Hematopoietic multipotent progenitor cell (in vitro differentiated cells): ENCODE measurements around the gene CNOT8. TPM values are rescaled to one million over a fixed set of nuclear protein-coding genes. Genes with fewer than 3 reads are reported as not detected.
"Not testable (repeated sequence)": the region's sequence is repeated elsewhere in the genome, so short reads cannot be mapped to it uniquely, and the experiment has no call there.

Experiments used
- DNase-seq, 3 donors: peaks; one replicate each; pipeline ENCODE4 v3.0.0-alpha.2; 2011 to 2015; ENCODE audit warnings: low read depth in 2 of 3, low spot score in 2 of 3
- total RNA-seq: library from RNA; depleted of rRNA; stranded (reverse); fragments of >200 nt; gene quantifications from one replicate; pipeline ENCODE4 v1.2.3, GENCODE V29; 2012

Gene CNOT8
- total RNA-seq, 1 donor: 71.4 TPM

DNA sequence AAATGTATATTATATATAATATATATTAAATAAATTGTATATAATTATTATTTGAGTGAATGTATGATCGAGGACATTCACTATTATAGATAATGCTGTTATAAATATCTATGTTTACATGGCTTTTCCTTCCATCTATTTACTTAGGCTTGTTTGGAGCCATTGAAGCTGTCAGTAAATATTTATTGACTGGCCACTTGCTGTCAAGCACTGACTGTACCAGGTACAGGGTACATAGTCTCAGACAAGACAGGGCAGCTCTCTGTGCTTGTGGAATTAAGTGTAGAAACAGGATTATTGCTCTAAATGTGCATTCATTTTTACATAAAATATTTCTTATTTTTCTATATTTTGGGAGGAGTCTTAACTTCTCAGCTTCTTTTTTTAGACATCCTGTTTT, 24.4 kb upstream of the CNOT8 start:
- DNase-seq: no peak

DNA sequence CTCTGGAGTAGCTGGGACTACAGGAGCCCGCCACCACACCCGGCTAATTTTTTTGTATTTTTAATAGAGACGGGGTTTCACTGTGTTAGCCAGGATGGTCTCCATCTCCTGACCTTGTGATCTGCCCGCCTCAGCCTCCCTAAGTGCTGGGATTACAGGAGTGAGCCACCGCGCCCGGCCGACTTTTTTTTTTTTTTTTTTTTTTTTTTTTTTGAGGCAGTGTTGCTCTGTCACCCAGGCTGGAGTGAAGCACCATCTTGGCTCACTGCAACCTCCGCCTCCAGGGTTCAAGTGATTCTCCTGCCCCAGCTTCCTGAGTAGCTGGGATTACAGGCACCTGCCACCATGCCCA, 22.8 kb upstream of the CNOT8 start:
- DNase-seq: not testable (repeated sequence)

DNA sequence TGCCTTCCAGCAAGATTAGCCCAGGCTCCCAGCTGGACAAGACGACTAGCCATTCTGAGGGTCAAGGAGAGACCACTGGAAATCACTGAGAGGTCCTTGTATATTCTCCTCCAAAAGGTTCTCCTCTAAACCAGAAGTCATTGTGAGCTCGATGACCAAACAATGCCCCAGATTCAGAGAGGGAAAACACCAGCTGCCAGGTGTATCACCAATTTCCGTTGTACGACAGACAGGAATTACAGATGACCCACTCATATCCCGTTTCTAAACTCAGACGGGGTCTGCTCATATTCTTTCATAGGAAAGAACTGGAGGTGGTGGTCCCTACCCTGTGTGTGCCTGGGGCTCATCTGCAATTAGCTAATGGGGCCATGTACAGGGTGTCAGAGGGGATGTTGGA, 22.2 kb upstream of the CNOT8 start:
- no peak for DNase-seq

DNA sequence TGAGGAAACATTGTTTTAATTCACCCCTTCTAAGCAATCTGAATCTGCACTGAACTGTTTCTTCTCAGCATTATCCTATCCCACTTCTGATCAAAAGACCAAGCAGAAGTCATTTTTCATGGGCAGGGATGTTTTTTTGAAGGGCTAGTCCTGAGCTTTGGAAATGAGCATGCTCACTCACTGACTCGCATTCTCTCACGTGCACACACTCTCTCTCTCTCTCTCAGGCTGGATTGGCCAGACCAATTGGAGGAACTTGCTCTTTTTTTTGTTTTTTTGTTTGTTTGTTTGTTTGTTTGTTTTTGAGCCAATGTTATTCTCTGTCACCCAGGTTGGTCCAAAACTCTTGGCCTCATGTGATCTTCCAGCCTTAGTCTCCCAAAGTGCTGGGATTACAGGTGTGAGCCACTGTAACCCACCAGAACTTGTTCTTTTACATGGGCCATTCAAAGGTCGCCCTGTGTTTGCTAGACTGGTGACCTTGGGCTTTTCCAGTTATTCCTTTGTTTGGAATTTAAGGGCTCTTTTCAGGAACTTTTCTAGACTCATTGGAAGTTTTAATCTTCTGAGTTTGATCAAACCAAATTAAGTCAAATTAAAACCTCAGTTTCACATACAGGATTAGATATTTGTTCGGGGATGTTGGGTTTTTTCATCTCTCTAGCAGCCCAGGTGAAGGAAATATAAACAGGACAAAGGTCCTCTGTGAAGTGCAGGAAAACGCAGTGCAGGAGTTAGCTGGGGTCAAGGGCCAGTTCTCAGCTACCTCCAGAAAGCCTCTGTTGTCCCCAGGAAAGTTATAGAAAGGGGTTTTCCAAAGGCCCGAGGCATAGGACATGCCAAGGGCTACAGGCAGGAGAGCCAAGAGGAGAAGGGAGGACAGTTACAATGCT, 21.2 kb upstream of the CNOT8 start:
- no peak for DNase-seq

DNA sequence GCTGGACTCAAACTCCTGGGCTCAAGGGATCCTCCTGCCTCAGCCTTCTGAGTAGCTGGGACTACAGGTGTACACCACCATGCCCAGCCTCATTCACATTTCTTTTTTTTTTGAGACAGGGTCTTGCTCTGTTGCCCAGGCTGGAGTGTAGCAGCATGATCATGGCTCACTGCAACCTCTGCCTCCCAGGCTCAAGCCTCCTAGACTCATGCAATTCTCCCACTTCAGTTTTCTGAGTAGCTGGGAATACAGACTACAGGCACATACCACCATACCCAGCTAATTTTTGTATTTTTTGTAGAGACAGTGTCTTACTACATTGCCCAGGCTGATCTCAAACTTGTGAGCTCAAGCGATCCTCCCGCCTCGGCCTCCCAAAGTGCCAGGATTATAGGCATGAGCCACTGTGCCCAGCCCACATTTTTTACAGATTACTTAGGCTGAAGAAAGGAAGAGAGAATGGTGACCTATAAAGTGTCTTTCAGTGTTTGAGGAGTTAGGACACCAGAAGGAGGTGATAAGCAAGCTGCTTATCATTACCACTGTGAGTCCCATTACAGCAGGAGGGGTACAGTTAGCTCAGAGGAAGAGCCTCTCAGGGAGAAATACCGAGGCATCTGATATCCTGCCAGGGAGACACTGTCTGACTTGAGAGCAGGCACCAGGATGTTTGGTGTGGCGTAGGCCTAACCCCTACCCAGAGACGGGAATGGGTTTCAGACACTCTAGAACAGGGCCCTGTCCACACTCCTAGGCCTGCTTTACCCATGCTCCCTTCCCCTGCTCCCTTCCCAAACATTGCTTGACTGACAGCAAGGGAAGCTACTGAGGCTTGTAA, 17.8 kb upstream of the CNOT8 start:
- DNase-seq: peak in 1 of 3 donors; percentile 27

DNA sequence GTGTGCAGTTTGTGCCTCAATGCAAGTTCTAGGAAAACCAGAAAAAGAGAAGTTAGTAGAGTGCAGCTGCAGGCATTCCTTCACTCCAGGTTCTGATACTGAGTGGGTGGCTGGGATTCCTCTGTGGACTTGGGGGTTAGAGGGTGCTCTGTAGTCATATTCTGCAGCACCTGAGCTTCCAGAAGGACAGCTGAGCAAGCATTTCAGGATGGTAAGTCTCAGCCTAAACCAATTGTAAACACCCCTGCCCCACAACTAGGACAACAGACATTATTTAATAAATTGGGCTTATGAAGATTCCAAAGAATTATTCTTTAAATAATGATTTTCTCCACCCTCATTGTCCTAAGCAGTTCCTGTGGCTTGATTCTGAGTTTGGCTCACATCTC, 17.2 kb upstream of the CNOT8 start:
- no peak for DNase-seq

DNA sequence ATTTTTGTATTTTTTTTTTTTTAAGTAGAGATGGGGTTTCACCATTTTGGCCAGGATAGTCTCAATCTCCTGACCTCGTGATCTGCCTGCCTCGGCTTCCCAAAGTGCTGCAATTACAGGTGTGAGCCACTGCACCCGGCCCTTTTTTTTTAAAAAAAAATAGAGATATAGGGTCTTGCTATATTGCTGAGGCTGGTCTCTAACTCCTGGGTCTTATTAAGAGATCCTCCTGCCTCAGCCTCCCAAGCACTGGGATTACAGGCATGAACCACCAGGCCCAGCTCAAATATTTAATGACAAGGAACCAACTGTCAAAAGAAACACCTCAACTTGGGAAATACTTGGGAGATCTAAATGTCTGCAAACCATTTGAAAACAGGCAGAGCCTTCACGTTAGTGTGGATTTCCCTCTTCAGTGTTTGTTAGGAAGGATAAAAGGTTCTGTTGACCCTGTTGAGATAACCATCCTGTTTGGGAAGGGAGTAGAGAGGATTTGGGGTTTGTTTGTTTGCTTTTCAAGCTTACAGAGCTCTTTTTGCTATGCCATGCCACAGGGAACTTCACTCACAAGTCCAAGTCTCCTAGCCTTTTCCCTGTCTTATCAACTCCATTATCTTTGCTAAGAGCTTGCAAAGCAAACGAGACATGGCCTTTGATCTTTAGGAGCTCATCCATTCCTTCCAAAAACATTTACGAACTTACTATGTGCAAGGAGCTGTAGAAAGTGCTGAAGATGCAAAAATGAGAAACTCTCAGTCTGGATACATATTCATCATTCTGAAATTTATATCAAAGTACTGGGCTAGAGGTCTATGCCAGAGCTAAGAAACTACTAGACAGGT, 15.5 kb upstream of the CNOT8 start:
- no peak for DNase-seq

DNA sequence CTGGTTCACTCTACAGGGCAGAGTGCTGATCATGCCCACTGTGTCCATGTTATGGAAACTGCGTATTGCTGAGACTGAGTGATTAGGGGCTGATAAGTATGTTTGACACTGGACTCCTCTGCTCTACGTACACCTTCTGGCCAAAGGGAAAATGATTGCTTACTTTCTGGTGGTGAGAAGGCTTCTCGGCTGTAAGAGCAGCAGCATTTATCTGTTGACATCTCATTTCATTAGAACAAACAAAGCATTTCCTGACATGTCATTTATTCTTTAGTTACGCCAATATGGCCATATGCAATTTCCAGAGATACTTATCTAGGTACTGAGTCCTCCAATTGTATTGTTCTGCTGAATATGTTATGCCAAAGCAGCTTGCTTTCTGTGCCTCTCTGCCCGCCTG, 13.6 kb upstream of the CNOT8 start:
- no peak for DNase-seq

DNA sequence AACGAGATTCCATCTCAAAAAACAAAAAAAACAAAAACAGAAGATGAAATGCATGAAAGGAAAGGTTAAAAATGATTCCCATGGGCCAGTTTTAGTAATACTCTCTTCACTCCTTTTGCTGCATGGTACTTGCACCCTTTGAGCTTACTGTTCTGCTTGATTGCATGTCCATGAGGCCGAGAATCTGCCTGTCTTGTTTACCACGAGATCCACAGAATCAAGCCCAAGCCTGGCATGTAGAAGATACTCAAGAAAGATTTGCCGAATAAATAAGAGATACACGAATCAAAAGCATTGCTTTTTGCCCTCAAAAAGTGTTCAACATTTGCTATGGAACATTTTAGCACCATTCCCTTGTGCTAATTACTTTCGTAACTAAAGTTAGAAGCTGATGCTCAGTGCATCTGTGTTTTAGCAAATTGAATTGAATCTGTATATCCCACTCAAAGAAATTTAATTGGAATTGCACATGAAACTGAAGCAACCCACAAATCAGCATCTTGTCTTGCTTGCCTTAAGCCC, 9.1 kb upstream of the CNOT8 start:
- no peak for DNase-seq

DNA sequence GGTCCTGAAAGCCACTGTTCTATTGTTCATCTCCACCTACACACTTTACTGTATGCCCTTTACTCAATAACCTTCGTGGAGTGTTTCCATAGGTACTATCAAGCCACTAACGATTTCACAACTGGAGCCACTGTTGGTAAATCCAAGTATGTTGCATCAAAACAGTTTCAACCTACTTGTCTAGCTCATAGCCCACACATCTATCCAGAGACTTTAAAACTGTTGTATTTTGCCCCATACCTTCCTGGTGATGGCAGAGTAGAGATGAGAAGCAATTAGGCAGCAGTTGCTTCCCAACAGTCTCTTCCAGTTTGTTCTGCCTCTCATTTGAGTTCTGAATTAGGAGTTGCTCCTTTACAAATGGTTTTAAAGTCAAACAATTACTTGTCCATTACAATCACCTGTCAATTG, 8.6 kb upstream of the CNOT8 start:
- DNase-seq: no peak

DNA sequence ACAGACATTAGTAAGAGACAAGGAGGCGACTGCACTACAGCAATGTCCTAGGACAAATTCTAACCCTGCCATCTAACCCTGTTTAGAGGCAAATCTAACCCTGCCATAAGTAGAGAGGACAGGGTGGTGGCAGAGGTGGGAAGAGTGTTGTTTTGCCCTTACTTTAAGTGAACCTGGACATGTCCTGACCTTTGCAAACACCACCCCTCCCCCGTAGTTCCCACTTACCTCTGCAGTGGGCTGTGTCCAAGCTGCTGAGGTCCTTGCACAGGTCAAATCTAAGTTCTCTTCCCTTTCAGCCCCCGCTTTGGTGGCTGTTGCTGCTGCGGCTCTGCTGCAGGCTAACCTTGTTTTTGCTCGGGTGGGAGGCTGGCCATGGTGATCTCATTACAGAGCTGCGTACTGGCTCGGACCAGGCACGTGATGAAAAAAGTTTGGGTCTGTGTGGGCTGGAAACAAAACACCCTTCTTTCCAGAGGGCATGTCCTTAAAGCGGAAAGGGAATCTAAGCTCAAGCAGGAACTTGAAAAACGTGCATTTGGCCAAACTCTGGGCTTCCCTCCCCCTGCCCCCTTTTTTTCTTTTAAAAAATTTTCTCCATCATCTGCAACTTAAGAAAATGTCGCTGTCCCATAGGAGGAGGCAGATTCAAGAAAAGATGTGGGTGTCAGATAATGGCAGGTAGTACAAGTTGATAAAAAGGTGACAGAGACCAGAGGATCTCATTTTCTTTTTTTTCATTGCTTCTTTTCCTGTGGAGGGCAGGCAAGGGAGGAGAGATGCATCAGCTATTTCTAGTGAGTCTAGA, 8.0 kb upstream of the CNOT8 start, which contains the start of gene FAXDC2:
Gene FAXDC2 (minus strand): TSS at position 349 of the 808 bp plus-strand sequence. CDS start 12,425 bp downstream, outside the sequence.
- DNase-seq: peak in 2 of 3 donors; percentile 28 to 44

DNA sequence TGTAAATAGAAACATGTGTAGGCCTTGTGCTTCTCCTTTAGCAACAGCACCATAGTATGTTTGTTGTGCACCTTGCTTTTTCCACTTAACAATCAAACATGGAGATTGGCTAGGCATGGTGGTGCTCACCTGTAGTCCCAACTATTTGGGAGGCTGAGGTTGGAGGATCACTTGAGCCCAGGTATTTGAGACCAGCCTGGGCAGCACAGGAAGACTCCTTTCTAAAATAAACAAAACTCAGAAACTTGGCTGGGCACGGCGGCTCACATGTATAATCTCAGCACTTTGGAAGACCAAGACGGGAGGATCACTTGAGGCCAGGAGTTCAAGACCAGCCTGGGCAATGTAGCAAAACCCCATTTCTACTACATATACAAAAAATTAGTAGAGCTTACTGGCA, 7.1 kb upstream of the CNOT8 start:
- DNase-seq: no peak

DNA sequence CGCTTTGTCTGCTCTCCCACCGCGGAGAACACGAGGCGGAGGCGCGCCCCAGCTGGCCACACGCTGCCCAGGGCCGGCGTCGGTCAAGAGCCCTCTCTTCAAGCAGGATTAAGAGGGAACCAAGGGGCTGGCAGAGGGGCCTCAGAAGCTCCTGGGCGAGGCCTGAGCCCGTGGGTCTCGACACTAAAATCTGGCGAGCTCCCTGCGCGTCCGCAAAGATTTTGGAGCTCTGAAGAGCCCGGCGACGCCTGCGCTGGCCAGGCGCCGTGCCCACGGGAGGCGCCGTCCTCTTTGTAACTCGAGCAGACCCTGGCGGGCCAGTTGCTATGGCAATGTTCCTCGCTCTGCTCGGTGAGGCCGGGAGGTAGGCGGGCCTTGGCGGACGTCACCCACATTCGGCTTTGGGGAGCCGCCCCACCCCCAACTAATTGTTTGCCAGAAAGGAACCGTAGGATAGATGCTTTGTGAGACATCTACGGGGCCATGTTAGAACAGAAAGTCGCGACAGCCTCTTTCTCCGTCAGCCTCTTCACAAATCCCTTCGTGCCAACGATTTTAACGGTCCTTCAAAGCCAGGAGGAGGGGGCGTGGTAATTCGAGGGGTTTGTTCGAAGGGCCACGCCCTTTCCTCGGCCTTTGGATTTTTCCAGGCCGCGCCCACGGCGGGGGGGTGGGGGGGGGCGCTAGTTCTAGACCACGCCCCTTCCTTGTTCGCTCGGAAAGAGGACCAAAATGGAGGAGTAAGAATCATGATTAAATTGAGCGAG, 714 bp upstream of the CNOT8 start:
- DNase-seq: peak; percentile 93 to 96 (median 93)

DNA sequence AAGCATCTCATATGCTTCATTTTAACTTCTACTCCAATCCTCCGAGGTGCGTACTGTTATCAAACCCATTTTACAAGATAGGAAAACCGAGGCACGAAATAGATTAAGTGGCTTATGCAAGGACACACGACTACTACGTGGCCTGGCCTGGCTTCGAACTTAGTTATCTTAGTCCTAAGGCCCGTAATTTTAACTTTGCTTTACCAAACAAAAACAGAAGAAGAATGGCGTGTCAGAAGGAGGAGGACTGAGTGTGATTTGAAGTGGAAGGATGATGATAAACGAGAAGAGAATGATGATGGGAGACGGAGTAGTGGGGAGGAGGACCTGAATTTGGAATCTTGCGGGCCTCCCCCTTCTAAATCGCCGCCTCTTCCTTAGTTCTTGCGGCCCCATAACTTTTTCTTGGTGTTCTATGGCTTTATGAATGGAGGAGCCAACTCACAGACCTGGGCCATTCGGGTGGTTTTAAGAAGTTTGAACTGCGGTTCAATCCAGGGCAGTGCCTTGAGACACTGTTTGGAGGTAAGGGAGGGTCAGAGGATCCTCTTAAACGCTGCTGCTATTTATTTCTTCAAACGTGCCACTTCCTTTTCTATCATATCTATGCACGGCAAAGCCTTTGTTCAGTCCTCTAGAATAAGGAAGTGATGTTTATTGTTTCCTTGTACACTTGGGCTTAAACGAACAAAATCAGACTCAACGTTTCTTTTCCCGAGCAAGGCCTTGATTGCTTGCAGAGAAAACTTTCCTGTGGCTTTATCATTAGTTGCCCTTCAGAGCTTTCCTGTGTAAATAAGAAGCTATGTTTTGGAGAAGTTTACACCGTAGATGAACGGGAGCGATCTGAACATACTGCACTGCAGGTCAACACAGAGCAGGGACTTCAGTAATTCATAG, 795 bp downstream of the CNOT8 start:
- DNase-seq: peak; percentile 22 to 53 (median 36)

DNA sequence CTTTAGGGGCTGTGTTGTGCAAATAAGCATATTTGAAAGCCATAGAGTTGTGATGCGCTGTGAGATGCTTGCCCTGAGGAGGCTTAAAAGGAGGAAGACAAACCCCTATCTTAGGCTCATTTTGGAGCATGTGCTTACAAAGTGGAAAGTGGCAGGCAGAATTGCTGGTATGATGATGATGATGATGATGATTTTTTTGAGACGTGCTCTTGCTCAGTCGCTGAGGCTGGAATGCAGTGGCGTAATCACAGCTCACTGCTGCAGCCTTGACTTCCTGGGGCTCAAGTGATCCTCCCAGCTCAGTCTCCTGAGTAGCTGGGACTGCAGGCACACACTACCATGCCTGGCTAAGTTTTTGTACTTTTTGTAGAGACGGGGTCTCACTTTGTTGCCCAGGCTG, 1.7 kb downstream of the CNOT8 start:
- DNase-seq: no peak

DNA sequence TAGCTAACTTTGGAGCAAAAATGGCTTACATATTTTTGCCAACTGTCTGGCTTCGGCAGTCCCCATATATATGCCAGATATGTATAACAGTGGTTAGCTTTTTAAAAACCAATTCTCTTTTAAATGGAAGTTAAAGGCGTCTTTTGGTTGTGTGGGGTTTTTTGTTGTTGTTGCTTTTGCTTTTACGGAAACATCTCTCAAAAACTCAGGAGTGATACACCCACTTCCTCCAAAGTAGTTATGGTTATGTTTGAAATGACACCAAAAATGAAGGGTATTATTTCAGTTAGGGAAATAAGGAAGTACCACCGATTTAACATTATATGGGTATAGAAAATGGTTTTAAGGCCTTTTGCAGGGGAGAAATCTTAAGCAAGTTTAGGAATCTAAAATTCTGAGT, 2.3 kb downstream of the CNOT8 start:
- DNase-seq: peak in 1 of 3 donors; percentile 48

DNA sequence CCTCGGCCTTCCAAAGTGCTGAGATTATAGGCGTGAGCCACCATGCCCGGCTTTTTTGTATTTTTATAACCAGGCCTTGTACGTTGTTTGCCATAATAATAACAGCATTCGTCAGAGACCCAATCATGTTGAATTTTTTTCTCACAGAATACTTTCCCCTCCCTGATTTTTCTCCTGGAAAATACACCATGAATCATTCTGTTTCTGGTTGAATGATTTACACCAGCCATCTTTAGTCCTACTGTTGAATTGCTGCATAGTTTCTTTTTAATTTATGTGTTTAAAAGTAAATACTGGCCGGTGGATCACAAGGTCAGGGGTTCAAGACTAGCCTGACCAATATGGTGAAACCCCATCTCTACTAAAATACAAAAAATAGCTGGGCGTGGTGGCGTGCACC, 3.5 kb downstream of the CNOT8 start:
- no peak for DNase-seq

DNA sequence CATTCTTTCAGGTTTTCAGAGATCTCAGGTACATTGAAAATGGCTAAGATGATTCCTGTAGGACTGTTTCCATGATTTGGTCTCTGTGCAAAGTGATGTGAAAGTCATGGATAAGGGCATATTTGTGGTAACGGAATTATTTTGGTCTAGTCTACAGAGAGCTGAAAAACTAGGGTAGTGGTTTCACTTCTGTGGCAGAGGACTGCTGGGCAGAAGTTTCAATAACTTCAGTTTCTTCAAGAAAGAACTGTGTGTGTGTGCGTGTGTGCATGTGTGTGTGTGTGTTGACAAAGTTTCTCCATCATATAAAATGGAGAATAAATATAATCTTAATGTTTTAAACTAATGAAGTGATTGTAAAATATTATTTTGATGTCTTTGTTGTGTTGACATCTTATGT, 4.3 kb downstream of the CNOT8 start:
- no peak for DNase-seq
